Mesothelial cell of epicardium (in vitro differentiated cells): ENCODE data around the gene TBPL2. TPM values are rescaled to one million over a fixed set of nuclear protein-coding genes. Genes with fewer than 3 reads are reported as not detected.
A peak's percentile ranks its signal among the peaks of the same experiment; 100 is the strongest.

Experiments
- DNase-seq, 2 experiments: peaks; one replicate each; pipeline ENCODE4 v3.0.0; 2021; ENCODE audit warnings: low spot score in 2 of 2; ENCODE audit not compliant: unreplicated experiment in 2 of 2
- H3K27ac Mint-ChIP-seq: 2 replicates; pipeline ENCODE4 v1.8.0; 2021; ENCODE audit warnings: mixed read lengths
- H3K27me3 Mint-ChIP-seq: 2 replicates; pipeline ENCODE4 v1.8.0; 2021; ENCODE audit warnings: low read depth, mixed read lengths
- H3K36me3 Mint-ChIP-seq: 2 replicates; pipeline ENCODE4 v1.8.0; 2021; ENCODE audit warnings: mixed read lengths
- H3K4me1 Mint-ChIP-seq: 2 replicates; pipeline ENCODE4 v1.8.0; 2021; ENCODE audit warnings: mixed read lengths
- H3K4me3 Mint-ChIP-seq: 2 replicates; pipeline ENCODE4 v1.8.0; 2021; ENCODE audit warnings: mild to moderate bottlenecking, moderate library complexity, mixed read lengths
- H3K9me3 Mint-ChIP-seq: 2 replicates; pipeline ENCODE4 v1.8.0; 2021; ENCODE audit warnings: mixed read lengths
- CTCF ChIP-seq: fragments of 200-600 bp; sonication (generic); IDR thresholded peaks from one replicate; pipeline ENCODE4 v1.5.0; 2021; ENCODE audit warnings: antibody characterized with exemption; ENCODE audit not compliant: unreplicated experiment
- total RNA-seq: library from RNA; stranded (reverse); gene quantifications from 3 replicates; pipeline ENCODE4 v1.2.1, GENCODE V29; 2021

The TBPL2 gene
- total RNA-seq, 1 donor from 2014 or later = not detected

DNA sequence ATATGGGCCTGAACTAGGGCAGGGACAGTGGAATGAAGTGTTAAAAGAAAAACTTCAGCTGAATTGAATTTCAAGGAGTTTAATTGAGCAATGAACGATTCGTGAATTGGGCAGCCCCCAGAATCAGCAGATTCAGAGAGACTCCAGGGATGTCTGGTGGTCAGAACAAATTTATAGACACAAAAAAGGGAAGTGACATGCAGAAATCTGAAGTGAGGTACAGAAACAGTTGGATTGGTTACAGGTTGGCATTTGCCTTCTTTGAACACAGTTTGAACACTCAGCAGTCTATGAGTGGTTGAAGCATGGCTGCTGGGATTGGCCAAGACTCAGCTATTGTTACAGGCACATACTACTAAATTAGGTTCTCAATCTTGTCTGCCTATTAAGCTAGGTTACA lies 9.7 kb upstream of the TBPL2 start:
- Mint-ChIP-seq H3K4me1 (peaks cover 41% of the 10 kb centered on the region), H3K27me3 (no peaks in the 10 kb centered on the region), H3K9me3 (no peaks in the 10 kb centered on the region), H3K36me3 (no peaks in the 10 kb centered on the region), H3K27ac (no peak overlapping the region), H3K4me3 (no peak overlapping the region)
- DNase-seq = no peak
- no peak for TF ChIP-seq CTCF

DNA sequence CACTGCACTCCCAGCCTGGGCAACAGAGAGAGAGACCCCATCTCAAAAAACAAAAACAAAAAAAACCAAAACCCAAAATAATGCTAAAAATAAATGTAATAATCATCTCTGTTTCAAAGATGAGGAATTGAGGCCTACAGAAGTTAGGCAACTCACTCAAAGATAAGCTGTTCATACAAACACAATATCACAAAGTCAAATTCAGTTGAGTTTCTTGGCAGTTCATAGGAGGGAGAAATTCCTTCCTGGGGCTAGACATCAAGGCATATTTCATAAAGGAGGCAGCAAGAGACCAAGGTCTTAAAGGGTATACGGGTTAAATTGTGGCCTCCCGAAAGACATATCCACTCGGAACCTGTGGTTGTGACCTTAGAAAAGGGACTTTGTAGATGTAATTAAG lies 8.7 kb upstream of the TBPL2 start:
- no peaks in the 10 kb centered on the region for H3K27me3 Mint-ChIP-seq
- H3K4me1 Mint-ChIP-seq = peaks cover 32% of the 10 kb centered on the region
- H3K9me3 Mint-ChIP-seq = no peaks in the 10 kb centered on the region
- DNase-seq = no peak
- no peaks in the 10 kb centered on the region for H3K36me3 Mint-ChIP-seq
- no peak overlapping the region for H3K27ac Mint-ChIP-seq
- H3K4me3 Mint-ChIP-seq = no peak overlapping the region
- no peak for TF ChIP-seq CTCF

DNA sequence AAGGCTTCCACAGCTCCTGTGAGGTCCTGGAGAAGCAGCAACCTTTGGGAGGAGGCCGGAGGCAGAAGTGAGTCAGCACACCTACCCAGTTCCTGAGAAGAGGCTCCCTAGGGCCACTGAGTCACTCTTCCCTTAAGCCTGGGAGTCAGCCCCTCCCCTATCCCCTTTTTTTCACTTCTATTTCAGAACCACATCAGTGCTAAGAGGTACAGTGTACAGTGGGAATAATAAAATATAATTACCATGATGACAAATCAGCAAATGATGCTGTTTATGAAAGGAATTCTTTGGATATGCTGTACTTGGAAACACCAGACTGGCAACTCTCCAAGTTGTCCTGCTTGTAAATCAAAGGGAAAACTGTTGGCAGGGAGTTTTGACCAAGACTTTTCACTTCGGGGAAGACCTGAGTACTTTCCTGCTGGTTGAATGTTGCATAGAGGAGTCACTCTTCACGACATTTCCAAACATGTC lies 7.8 kb upstream of the TBPL2 start:
- no peak for DNase-seq
- no peaks in the 10 kb centered on the region for H3K9me3 Mint-ChIP-seq
- no peaks in the 10 kb centered on the region for H3K36me3 Mint-ChIP-seq
- no peak overlapping the region for H3K4me3 Mint-ChIP-seq
- H3K4me1 Mint-ChIP-seq = peaks cover 26% of the 10 kb centered on the region
- peak overlapping the region; percentile 84 for H3K27ac Mint-ChIP-seq
- TF ChIP-seq CTCF = no peak
- no peaks in the 10 kb centered on the region for H3K27me3 Mint-ChIP-seq

GRCh38 chr14:55446833-55447232 lies 6.4 kb upstream of the TBPL2 start:
- no peaks in the 10 kb centered on the region for H3K27me3 Mint-ChIP-seq
- H3K36me3 Mint-ChIP-seq = no peaks in the 10 kb centered on the region
- H3K9me3 Mint-ChIP-seq = peaks cover 5% of the 10 kb centered on the region
- no peak for TF ChIP-seq CTCF
- H3K27ac Mint-ChIP-seq = peak overlapping the region; percentile 68
- peaks cover 26% of the 10 kb centered on the region for H3K4me1 Mint-ChIP-seq
- no peak for DNase-seq
- no peak overlapping the region for H3K4me3 Mint-ChIP-seq

GRCh38 chr14:55446127-55446736 lies 5.8 kb upstream of the TBPL2 start:
- peak; percentile 44 to 56 for DNase-seq
- no peak overlapping the region for H3K4me3 Mint-ChIP-seq
- TF ChIP-seq CTCF = peak; percentile 89

More at GRCh38 chr14:55446127-55446736, 5.8 kb upstream of the TBPL2 start:
- Mint-ChIP-seq H3K36me3 (no peaks in the 10 kb centered on the region), H3K9me3 (peaks cover 5% of the 10 kb centered on the region), H3K4me1 (peaks cover 26% of the 10 kb centered on the region), H3K27me3 (no peaks in the 10 kb centered on the region), H3K27ac (no peak overlapping the region)
